NCI-H2029 treated with DMSO at 0.1 percent for 48 hours (cell line): ENCODE measurements around the gene FASTK.

Source experiments
- DNase-seq: peaks from one replicate; lab custom pipeline; 2025; lab: John Stamatoyannopoulos, UW

FASTK gene

GRCh38 chr7:151064454-151064853 lies 16.2 kb downstream of the FASTK start:
- DNase-seq: no peak

DNA sequence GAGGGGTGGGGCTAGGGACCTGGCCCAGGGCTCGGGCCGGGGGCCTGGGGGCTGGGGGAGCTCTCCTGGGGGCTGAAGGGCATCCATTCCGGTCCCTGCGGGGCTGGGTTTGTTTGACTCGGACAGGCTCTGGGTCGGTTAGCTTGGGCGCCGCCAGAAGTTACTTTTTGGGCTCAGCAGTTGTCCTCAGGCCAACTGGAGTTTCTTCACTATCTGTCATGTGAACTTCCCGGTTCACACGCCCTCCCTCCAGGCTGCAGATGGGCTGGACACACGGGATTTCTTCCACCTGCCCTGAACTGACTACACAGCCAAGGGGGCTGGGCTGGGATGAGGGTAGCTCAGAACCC lies 17.4 kb downstream of the FASTK start:
- no peak for DNase-seq

DNA sequence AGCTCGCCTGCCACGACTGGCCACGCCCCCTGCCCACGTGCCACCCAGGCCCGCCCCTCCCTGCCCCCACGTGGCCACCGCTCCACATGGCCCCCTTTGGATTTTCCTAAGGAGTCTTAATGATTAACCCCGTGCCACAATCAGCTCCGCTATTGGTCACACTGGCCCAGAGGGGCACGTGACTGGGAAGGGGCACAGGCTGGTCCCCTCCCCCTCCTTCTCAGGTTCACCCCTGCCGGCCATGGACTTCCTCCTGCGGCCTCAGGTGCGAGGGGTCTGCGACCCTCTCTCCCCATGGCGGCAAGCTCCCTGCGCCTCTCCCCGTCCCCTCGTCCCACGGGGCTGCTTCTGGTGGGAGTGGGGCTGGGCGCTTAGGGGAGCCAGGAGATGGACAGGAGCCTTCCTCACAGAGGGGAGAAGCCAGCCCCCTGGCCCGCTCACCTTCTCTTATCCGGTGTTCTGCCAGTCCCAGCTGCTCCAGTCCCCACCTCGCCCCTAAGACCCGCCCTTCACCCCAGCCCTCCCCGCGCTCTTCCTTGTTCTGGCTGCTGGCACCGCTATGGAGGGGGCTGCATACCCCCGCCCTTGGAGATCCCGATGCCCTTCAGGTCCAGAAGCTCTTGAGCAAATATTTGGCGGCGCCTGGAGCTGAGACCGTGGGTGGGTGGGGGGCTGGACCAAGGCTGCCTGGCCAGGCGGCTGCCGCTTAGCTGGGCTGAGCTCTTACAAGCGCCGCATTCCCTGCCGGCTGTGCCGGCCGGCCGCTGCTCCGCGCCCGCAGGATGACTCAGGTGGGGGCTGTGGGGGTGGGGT lies 18.0 kb downstream of the FASTK start:
- no peak for DNase-seq

- DNase-seq: no peak
These were observed 18.6 kb downstream of the FASTK start for GRCh38 chr7:151062111-151062398.

- no peak for DNase-seq
These were observed 19.1 kb downstream of the FASTK start for GRCh38 chr7:151061213-151062110.

GRCh38 chr7:151060416-151061212 lies 20.0 kb downstream of the FASTK start:
- no peak for DNase-seq

DNA sequence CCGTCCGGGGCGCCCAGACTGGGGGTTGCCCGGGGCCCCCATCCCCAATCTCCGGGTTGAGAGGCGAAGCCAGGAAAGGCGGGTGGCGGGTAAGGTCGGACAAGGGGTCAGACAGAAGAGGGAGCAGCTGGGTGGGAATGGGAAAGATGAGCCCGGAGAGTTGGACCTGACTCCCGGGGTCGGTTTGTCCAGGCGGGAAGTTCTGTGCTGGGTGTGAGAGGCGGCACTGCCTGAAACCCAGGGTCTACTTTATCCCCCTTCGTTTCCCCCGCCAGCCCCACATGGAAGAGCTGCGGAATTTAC lies 20.5 kb downstream of the FASTK start:
- DNase-seq: no peak

GRCh38 chr7:151059367-151060112 lies 21.1 kb downstream of the FASTK start, which contains the start of gene SLC4A2:
Gene SLC4A2 (plus strand): TSS chr7:151059589. CDS start chr7:151061988, 2,399 bp downstream.
- no peak for DNase-seq

- no peak for DNase-seq
These were observed 21.7 kb downstream of the FASTK start for GRCh38 chr7:151058781-151059366.

GRCh38 chr7:151057989-151058780 lies 22.4 kb downstream of the FASTK start:
- DNase-seq: peak; percentile 98

DNA sequence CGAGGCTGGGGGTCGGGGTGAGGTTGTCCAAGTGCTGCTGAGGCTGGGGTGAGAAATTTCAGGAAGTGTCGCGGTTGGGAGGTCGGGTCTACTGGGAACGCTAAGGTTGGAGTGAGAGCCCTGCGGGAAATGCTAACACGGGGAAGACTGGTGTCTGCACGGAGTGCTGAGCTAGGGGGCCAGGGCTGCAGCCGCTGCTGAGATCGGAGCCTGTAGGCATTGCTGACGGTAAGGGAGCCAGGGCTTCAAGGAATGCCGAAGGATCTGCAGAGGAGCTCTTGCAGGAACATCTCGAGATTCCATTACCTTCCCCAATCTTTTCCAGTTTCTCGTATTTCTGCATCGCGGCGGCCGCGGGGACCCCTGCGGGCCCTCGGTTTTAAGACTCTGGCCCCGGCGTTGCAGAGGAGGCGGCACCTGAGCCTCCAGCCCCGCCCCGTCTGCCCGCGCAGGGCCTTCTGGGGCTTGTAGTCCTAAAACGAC lies 23.1 kb downstream of the FASTK start, which contains the start of gene CDK5:
Gene CDK5, minus strand, starts transcription at position 392 of the 483 bp plus-strand sequence. Its CDS starts 49 bp downstream, at position 343.
- DNase-seq: no peak

- no peak for DNase-seq
These were observed 23.7 kb downstream of the FASTK start for GRCh38 chr7:151056666-151057505.

- DNase-seq: no peak
These were observed 24.3 kb downstream of the FASTK start for GRCh38 chr7:151056283-151056665.

- no peak for DNase-seq
These were observed 26.9 kb downstream of the FASTK start for GRCh38 chr7:151053751-151054150.

- no peak for DNase-seq
These were observed 27.5 kb downstream of the FASTK start for GRCh38 chr7:151053096-151053495.

- DNase-seq: no peak
These were observed 29.5 kb downstream of the FASTK start for GRCh38 chr7:151051108-151051507.

GRCh38 chr7:151048911-151049463 lies 31.6 kb downstream of the FASTK start:
- DNase-seq: no peak

GRCh38 chr7:151047976-151048815 lies 32.4 kb downstream of the FASTK start, which contains the start of gene ASIC3:
Gene ASIC3 (plus strand): TSS chr7:151048531. CDS start chr7:151048886, 355 bp downstream.
- DNase-seq: no peak
